T-helper 22 cell (primary cell): ENCODE data around the gene PEAK3.
"Not testable (repeated sequence)": the region's sequence is repeated elsewhere in the genome, so short reads cannot be mapped to it uniquely, and the experiment has no call there.

Experiments used
- DNase-seq: peaks from one replicate; pipeline ENCODE4 v3.0.0-alpha.2; 2020; ENCODE audit warnings: low read depth

The PEAK3 gene

DNA sequence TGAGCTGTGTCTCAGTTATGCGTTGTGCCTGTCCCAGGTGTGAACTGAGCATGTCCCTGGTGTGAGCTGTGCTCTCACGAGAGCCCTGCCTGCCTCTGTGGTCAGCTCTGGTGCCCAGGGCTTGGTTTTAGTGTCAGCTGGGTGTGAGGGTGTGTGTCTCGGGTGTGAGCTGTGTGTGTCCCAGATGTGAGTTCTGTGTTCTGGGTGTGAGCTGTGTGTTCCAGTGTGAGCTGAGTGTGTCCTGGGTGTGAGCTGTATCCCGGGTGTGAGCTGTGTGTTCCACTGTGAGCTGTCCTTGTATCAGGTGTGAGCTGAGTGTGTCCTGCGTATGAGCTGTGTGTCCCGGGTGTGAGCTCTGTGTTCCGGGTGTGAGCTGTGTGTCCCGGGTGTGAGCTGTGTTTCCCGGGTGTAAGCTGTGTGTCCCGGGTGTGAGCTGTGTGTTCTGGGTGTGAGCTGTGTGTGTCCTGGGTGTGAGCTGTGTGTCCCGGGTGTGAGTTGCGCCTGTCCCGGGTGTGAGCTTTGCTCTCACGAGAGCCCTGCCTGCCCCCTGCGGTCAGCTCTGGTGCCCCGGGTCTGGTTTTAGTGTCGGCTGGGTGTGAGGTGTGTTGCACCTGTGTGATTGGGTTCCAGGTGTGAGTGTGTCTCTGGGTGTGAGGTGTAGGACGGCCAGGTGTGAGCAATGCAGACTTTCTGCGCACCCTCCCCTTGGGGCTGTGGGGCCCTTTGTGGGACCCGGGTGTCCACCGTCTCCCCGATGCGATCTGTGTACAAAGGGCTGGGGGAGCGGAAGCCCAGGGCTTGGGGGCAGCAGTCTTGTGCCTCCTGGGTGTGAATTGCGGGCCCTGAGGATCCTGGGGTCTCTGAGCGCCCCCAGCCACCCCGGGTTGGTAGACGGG, 7.1 kb upstream of the PEAK3 start:
- DNase-seq, result no peak

DNA sequence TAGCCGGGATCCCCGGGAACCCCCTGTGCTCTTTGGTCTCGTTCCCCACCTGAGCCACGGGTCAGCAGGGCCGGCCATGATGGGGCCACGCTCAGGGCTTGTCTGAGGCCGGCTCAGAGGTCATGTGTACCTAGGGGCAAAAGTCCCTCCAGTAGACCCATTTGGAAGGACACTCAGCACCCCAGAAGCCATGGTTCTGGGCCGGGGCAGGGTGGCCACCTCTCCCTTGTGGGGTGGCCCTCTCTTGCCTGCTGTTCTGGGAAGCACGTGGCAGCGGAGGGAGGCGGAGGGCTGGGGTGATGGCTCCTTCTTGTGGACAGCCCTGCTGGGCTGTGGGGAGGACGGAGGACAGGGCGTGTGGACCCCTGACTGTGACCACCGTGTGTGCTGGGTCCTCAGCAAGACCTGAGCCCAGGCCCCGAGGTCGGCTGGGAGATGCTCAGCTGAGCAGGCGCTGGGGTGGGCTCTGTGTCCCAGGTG, 6.4 kb upstream of the PEAK3 start:
- DNase-seq, result no peak

DNA sequence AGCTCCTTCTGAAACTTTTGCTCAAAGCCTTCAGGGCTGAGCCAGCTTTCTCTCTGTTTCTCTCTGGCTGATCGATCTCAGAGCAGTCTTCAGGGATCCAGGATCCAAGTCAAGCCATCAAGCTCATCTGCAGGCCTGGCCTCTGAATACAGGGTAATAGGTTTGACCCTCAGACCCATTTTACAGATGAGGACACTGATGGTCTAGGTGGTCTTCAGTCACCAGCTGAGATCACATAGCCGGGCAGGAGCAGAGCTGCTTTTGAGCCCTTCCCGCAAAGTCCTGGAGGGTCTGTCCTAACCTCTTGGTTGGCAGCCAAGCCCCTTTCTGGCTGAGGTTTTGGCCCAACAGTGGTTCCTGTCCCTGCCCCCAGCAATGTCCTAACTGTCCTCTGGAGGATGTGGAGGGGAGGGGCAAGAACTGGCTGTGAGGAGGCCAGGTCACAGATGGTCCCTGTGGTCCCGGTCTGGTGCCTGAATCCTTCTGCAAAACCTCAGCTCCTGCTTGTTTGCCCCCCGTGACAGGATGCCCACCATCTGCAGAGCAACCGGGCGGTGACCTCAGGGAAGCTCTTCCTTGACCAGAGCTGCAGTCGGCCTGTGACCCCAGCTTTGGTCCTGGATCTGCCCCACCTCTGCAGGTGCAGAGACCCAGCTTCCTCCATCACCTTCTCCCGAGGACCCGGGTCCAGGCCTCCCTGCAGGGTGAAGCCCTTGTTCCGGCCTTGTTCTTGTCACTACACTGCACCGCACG, 5.8 kb upstream of the PEAK3 start:
- no peak for DNase-seq

DNA sequence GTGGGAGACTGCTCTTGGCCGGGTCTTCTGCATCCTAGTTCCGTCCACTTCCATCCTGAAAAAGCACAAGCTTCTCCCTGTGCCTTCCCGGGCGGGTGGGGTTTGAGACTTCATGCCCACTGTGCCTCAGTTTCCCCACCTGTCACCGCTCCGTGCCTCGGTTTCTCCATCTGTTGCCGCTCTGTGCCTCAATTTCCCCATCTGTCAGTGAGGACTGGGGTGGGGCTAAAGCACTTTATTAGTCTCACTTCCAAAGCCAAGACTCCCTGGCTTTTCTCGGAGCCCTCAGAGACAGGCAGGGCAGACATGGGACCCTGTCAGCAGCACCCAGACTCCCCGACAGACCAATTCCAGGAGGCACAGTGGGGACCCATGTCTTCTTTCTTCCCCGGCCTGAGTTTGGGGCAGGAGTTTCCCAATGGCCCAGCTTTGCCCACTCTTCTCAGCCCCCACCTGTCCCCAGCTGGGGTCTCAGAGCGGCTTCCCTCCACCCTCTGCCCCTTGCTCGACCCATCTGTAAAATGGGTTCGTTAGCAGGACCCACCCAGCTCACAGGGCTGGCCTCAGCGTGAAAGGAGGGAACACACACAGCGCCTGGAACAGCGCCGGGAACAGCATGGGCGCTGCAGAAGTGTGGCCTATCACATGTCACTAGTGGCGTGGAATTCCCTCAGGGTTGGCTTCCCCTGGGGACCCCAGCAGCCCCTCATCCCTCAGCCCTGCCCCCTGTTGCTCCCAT, 4.6 kb upstream of the PEAK3 start:
- DNase-seq, result no peak

DNA sequence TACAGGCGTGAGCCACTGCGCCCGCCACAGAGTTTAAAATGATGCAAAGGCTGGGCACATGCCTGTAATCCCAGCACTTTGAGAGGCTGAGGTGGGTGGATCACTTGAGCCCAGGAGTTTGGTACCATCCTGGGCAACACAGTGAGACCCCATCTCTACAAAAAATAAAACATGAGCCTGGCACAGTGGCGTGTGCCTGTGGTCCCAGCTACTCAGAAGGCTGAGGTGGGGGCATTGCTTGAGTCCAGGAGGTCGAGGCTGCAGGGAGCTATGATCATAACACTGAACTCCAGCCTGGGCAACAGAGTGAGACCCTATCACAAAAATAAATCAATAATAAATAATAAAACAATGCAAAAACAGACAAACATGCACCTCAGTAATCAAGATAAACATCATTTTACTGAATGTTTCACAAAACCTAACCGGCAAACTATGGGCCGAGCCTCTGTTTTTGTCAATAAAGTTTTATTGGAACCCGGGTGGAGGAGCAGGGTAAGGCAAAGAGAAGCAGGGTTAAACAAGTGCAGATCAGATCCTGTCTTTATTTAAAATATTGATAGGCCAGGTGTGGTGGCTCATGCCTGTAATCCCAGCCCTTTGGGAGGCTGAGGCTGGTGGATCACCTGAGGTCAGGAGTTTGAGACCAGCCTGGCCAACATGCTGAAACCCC, 2.0 kb upstream of the PEAK3 start:
- DNase-seq, result no peak

DNA sequence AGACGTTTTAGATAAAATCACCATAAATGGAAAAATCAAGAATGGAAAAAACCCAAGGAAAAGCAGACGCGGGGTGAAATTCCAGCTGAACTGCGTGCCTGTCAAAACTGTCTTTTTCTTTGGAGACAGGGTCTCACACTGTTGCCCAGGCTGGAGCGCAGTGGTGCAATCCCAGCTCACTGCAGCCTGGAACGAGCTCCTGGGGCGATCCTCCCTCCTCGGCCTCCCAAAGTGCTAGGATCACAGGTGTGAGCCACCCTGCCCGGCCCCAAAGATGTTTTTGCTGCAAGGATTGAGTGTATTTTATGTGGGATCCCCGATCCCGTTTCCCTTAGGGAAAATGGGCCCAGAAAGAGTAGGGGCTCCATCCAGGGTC, 875 bp upstream of the PEAK3 start:
- no peak for DNase-seq

DNA sequence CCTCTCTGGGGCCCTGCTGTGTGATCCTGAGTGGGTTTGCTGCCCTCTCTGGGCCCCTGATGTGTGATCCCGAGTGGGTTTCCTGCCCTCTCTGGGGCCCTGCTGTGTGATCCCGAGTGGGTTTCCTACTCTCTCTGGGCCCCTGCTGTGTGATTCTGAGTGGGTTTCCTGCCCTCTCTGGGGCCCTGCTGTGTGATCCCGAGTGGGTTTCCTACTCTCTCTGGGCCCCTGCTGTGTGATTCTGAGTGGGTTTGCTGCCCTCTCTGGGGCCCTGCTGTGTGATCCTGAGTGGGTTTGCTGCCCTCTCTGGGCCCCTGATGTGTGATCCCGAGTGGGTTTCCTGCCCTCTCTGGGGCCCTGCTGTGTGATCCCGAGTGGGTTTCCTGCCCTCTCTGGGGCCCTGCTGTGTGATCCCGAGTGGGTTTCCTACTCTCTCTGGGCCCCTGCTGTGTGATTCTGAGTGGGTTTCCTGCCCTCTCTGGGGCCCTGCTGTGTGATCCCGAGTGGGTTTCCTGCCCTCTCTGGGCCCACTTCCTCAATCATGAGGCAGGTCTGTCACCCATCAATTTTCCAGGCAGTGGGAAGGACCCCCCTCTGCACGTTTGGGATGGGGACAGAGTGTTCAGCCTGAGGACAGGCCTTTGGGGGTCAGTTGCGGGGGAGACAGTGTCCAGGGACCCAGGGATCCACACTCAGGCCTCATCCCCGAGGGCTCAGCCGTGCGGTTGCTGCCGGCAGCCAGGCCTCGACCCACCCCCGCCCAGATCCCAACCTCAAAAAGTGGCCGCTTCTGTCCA, 512 bp downstream of the PEAK3 start:
- not testable (repeated sequence) for DNase-seq

DNA sequence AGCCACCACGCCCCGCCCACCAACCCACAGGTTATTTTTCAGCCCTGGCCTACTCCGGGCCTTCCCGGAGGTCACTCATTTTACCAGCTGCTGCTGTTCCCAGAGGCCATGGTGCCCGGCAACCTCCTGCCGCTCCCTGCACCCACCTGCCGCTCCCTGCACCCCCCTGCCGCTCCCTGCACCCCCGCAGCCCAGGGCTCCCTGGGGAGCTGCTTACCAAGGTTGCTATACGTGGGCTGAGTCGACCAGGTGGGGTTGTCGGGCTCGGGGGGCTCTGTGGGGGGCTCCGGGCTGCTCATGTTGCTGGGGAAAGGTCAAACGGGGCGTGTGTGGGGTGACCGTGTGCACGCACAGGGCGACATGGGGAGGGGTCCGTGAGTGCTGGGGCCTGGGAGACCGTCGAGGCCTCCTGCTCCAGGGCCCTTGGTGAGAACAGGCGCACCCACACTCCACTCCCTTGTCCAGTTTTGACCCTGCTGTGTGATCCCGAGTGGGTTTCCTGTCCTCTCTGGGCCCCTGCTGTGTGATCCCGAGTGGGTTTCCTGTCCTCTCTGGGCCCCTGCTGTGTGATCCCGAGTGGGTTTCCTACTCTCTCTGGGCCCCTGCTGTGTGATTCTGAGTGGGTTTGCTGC, 1.2 kb downstream of the PEAK3 start:
- no peak for DNase-seq

DNA sequence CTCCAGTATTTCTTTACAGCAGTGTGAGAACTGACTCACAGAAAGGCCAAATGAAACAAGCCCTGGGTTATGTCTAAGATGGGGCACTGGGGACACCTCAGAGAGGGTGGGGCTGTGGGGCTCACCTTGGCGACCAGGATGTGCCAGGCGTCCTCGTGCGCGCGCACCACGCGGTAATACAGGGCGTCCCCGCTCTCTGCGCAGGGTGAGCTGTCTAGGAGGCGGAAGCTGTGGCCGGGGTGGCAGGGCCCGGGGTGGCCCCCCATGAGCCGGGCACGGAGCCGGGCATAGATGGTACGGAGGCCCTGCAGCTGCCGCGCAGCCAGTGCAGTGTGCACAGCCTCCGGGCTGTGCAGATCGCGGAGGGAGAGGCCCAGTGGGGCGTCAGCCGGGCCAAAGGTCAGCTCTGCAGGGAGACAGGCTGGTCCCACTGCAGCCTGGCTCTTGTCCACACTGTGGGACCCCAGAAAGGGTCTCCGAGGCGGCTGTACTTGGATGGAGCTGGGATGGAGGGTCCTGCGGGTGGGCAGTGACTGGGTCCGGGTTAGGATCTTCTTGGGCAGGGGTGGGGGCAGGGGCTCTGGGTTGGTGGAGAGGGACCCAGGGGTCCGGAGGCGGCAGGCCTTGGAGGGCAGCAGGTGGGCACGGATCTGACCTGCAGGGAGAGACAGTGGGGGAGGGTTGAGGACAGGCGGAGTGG, 3.4 kb downstream of the PEAK3 start:
- DNase-seq, result no peak

DNA sequence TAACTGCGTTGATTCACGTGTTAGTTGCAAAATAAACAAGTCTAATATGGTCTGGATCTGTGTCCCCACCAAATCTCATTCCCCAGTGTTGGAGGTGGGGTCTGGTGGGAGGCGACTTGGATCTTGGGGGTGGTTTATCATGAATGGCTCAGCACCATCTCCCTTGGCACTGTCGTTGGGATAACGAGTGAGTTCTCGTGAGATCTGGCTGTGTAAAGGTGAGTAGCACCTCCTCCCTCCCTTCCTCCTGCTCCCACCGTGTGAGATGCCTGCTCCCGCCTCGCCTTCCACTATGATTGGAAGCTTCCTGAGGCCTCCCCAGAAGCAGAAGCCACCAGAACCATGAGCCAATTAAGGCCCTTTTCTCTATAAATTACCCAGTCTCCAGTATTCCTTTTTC, 4.8 kb downstream of the PEAK3 start:
- DNase-seq, result no peak

DNA sequence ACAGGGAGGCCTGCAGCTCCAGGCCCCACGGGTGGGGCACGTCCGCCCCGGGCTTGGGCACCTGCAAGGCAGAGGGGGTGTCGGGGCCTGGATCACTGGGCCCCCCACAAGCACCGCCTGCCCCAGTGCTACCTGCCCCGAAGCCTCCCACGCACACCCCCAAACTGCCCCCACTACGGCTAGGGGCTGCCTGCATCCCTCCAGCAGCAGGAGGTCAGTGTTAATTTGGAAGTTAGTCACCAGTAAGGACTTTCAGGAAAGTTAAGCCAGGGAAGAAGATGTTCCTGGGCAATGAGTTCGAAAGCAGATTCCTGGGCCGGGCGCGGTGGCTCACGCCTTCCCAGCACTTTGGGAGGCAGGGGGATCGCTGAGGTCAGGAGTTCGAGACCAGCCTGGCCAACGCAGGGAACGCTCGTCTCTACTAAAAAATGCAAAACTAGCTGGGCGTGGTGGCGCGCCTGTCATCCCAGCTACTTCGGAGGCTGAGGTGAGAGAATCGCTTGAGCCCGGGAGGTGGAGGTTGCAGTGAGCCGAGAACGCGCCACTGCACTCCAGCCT, 5.5 kb downstream of the PEAK3 start:
- DNase-seq, result no peak

DNA sequence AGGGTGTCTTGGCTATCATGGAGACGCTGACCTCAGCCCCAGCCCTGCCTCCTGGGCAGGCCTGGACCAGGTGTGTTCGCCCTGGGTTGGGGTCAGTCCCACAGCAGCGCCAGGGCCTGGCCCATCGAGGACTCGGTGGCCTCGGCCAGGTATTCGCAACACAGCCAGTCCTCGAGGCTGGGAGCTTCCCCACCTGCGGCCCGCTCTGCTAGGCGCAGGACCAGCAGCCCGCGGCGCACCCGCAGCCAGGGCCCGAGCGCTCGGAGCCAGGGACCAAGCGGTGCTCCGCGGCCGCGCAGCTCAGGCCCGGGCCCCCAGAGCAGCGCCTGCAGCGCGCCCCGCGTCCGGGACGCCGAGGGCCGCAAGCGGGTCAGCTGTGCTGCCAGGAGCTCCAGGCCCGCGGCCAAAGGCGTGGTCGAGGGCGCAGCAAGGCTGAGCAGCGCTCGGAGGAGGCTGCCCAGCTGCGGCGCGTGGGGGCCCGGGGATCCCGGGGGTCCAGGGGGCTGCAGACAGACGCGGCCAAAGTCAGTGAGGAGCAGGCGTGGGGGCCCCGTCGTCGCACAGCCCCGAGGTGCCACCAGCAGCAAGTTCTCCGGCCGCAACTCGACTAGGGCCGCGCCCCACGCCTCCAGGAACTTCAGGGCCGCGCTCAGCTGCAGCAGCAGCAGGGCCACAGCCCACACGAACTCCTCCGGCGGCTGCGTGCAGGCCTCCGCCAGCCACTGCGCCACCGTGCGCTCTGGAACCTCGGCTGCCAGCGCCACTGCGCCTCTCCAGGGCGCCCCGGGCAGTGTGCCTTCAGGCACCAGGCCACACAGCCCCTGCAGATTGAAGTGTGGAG, 6.2 kb downstream of the PEAK3 start:
- DNase-seq, result no peak

DNA sequence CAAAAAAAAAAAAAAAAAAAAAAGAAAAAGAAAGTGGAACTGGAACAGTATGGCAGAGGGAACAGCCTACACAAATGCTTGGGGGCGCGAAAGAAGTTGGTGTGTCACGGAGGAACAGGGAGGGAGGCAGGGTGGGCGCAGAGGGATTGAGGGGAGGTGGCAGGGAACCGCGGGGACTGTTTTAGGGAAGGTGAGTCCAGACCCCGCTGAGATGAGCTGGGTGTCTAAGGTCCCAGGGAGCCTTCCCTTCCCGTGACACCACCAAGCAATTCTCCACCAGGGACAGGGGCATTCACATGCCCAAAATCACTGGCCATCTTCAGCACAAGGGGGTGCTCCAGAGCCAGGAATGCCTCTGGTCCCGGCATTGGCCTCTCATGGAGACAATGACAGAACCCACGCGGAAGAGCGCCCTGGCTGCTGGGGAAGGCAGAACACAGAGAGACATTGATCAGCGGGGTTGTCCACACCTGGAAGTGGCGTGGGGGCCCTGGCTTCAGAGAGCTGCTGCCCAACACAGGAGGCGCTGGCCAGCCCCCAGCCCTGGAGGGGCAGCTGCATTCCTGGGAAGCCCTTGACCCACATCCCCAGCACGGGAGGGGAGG, 6.9 kb downstream of the PEAK3 start:
- DNase-seq, result no peak

DNA sequence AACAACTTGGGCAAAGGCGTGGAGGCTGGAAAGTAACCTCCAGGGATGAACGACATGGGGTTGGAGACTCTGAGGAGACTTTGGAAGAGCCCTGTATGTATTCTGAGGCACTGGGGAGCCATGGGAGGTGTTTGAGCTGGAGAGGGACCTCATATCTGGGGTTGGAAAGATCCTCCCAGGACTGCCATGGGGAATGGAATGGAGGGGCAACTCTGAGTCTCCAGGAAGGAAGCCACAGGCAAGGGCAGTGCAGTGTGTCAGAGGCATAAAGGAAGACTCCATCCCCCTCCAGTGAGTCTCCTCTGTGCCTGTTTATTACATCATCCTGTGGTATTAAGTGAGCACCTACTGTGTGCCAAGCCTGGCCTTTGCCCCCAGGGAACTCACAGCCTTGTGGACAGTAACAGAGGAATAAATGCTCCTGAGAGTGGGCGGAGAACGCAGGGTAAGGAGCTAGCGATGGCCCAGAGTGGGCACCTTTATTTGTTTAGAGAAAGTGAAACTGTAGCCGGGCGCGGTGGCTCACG, 7.7 kb downstream of the PEAK3 start:
- no peak for DNase-seq

DNA sequence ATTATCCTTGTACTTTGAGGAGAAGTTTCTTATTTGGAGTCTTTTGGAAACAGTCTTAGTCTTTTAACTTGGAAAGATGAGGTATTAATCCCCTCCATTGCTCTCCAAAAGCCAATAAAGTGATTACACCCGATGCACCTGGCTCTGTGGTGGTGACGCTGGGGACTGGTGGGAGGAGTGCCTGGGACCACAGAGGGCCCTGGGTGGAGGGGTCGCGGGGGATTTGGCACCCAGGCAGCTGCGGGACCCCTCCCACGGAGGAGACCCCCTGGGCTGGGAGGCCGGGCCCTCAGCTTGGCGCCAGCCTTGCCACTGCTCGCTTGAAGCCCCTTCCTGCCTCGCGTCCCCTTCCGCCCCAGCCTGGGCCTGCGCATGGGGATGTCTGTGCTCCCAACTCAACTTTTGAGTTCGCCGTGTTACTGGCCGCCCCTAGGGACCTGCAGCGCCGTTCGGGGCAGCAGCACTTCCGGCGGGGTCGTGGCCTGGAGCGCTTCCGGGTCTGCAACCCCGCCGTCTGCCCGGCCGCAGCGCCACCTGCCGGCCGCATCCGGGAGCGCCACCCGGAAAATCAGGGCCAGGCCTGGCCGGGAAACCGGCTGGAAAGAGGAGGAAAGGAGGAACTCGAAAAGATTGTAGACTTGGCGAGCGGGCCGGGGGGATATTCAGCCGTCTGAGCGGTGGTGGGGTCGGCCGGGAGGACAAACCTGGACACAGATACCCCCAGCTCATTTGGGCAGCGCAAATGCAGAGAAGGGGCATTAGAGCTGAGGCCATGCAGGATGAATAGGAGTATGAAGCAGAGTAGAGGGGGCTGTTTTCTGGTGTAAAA, 8.4 kb downstream of the PEAK3 start:
- peak; percentile 68 for DNase-seq

DNA sequence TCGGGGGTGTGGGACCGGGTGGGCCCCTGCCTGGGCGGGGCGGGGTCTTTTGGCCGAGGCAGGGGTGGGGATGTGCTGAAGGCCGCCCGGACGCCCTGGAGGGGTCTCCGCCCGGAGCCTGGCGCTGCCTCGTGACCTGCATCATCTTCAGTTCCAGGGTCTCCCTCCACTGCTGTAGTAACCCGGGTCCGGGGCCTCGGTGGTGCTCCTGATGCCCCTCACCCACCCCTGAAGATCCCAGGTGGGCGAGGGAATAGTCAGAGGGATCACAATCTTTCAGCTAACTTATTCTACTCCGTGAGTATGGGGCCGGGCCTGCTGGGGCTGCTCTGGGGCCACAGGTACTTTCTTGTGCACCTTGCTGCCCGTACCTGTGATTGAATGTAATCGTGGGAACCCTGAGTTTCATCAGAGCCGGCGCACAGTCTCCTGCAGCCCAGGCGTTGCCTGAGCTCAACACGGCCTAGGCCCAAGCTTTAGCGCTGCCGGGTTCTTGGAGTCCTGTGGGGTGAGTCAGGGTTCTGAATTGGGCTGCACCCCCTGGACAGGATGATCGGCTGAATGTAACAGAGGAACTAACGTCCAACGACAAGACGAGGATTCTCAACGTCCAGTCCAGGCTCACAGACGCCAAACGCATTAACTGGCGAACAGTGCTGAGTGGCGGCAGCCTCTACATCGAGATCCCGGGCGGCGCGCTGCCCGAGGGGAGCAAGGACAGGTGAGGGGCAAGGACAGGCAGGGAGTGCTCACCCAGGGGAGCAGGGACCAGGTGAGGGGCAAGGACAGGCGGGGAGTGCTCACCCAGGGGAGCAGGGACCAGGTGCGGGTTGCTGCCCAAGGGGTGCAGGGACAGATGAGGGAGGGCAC, 10.5 kb downstream of the PEAK3 start:
- DNase-seq, result no peak
